ENCODE data around the gene TMEM167B. TPM values are rescaled to one million over a fixed set of nuclear protein-coding genes. Genes with fewer than 3 reads are reported as not detected.

The TMEM167B gene
- total and polyA plus RNA-seq, 2 donors (not counting 1 experiment from before 2014, with no cell fraction given), result 12.0 to 40.9 TPM

GRCh38 chr1:109107785-109108184, 17.2 kb downstream of the TMEM167B start:
- intact Hi-C loops (cut with micrococcal nuclease), result no loop called here
- no peak overlapping the region for H3K4me2 ChIP-seq (replicated peaks; ENCODE audit: low read depth, low read length, poor library complexity, severe bottlenecking)
- peaks cover 7% of the 10 kb centered on the region for H3K4me1 Mint-ChIP-seq
- no peaks in the 10 kb centered on the region for H4K20me1 ChIP-seq (ENCODE audit: control insufficient read depth, insufficient read depth, low read length, poor library complexity, severe bottlenecking)
- H3K27ac ChIP-seq (ENCODE audit: low read length in 2 of 2), result no peak overlapping the region
- no peaks in the 10 kb centered on the region for H3K9me3 Mint-ChIP-seq (ENCODE audit: insufficient read depth)
- peaks cover 7% of the 10 kb centered on the region in 2 donors for H3K4me1 ChIP-seq (ENCODE audit: control insufficient read depth in 2 of 2, insufficient read depth in 2 of 2, low read length in 2 of 2)
- ATAC-seq (ENCODE audit: low read depth), result no peak
- DNase-seq, result no peak
- H3K4me3 ChIP-seq (ENCODE audit: control extremely low read depth in 1 of 5, extremely low read depth in 1 of 5, insufficient read depth in 1 of 5, low read depth in 2 of 5, low read length in 4 of 5), result no peak overlapping the region
- H3K9ac ChIP-seq (ENCODE audit: low read length), result no peak overlapping the region
- no peaks in the 10 kb centered on the region for H3K9me3 ChIP-seq (ENCODE audit: control extremely low read depth in 1 of 3, control insufficient read depth in 2 of 3, insufficient read depth in 1 of 3, low read length in 2 of 3)
- H3K4me3 Mint-ChIP-seq, result no peak overlapping the region
- H3K79me2 ChIP-seq (ENCODE audit: control insufficient read depth, insufficient read depth, low read length), result peaks cover 22% of the 10 kb centered on the region
- H2AFZ ChIP-seq (ENCODE audit: insufficient read depth, low read depth, low read length, poor library complexity, severe bottlenecking), result no peak overlapping the region
- no peaks in the 10 kb centered on the region for H3K36me3 ChIP-seq (replicated peaks in 1 of 2; ENCODE audit: control extremely low read depth in 1 of 2, control insufficient read depth in 1 of 2, extremely low read depth in 1 of 2, insufficient read depth in 2 of 2, low read length in 1 of 2)
- WGBS (ENCODE audit: insufficient coverage), result 92% methylated on average over 5 of the region's 7 CpGs
- CTCF ChIA-PET, result interaction anchor here (0.6 kb wide), 1 partner anchor 8 kb away, joined by 5 read pairs; no protein-coding TSS in a partner anchor
- no peaks in the 10 kb centered on the region for H3K27me3 ChIP-seq (replicated peaks in 1 of 4; ENCODE audit: control extremely low read depth in 1 of 4, control insufficient read depth in 3 of 4, insufficient read depth in 4 of 4, low read length in 3 of 4)
- H3K27me3 Mint-ChIP-seq, result no peaks in the 10 kb centered on the region
- no peak for TF ChIP-seq EZH2 (IDR thresholded peaks at IDR 0.05; ENCODE audit: borderline replicate concordance, insufficient read depth, low read depth, low read length, poor library complexity, severe bottlenecking)
- no peak for TF ChIP-seq CTCF (IDR thresholded peaks at IDR 0.05)
- no peak overlapping the region for H3K27ac Mint-ChIP-seq
- POLR2A ChIA-PET, result no interaction called here

GRCh38 chr1:109109906-109110305, 19.3 kb downstream of the TMEM167B start:
- peaks cover 11% of the 10 kb centered on the region for H3K27me3 Mint-ChIP-seq
- no peak for DNase-seq
- ATAC-seq (ENCODE audit: low read depth), result no peak
- H4K20me1 ChIP-seq (ENCODE audit: control insufficient read depth, insufficient read depth, low read length, poor library complexity, severe bottlenecking), result no peaks in the 10 kb centered on the region
- H2AFZ ChIP-seq (ENCODE audit: insufficient read depth, low read depth, low read length, poor library complexity, severe bottlenecking), result no peak overlapping the region
- H3K27ac Mint-ChIP-seq, result no peak overlapping the region
- no peaks in the 10 kb centered on the region for H3K9me3 Mint-ChIP-seq (ENCODE audit: insufficient read depth)
- H3K4me1 Mint-ChIP-seq, result peaks cover 27% of the 10 kb centered on the region
- ChIA-PET POLR2A (interaction anchor here (4.8 kb wide), 1 partner anchor 9 kb away, joined by 27 read pairs; no protein-coding TSS in a partner anchor), CTCF (interaction anchor here (1.1 to 5.7 kb wide), 3 partner anchors 10 to 103 kb away, joined by 3 to 64 read pairs (median 19); partner anchors contain the start of gene SARS1)
- TF ChIP-seq EZH2 (IDR thresholded peaks at IDR 0.05; ENCODE audit: borderline replicate concordance, insufficient read depth, low read depth, low read length, poor library complexity, severe bottlenecking) (no peak), CTCF (IDR thresholded peaks at IDR 0.05) (no peak)
- peaks cover 0 to 9% (median 7%) of the 10 kb centered on the region in 4 experiments for H3K27me3 ChIP-seq (replicated peaks in 1 of 4; ENCODE audit: control extremely low read depth in 1 of 4, control insufficient read depth in 3 of 4, insufficient read depth in 4 of 4, low read length in 3 of 4)
- H3K9me3 ChIP-seq (ENCODE audit: control extremely low read depth in 1 of 3, control insufficient read depth in 2 of 3, insufficient read depth in 1 of 3, low read length in 2 of 3), result peaks cover 0 to 6% (median 0%) of the 10 kb centered on the region in 3 donors
- H3K36me3 ChIP-seq (replicated peaks in 1 of 2; ENCODE audit: control extremely low read depth in 1 of 2, control insufficient read depth in 1 of 2, extremely low read depth in 1 of 2, insufficient read depth in 2 of 2, low read length in 1 of 2), result no peaks in the 10 kb centered on the region
- no peak overlapping the region for H3K4me3 Mint-ChIP-seq
- H3K4me1 ChIP-seq (ENCODE audit: control insufficient read depth in 2 of 2, insufficient read depth in 2 of 2, low read length in 2 of 2), result peaks cover 25 to 26% of the 10 kb centered on the region in 2 donors
- intact Hi-C loops (cut with micrococcal nuclease), result loop anchor here (5.0 kb wide), 4 partner anchors 82 to 553 kb away; partner anchors contain the start of genes SORT1 and STXBP3
- peaks cover 15% of the 10 kb centered on the region for H3K79me2 ChIP-seq (ENCODE audit: control insufficient read depth, insufficient read depth, low read length)
- H3K9ac ChIP-seq (ENCODE audit: low read length), result no peak overlapping the region
- no peak overlapping the region for H3K4me2 ChIP-seq (replicated peaks; ENCODE audit: low read depth, low read length, poor library complexity, severe bottlenecking)
- H3K27ac ChIP-seq (ENCODE audit: low read length in 2 of 2), result no peak overlapping the region
- WGBS (ENCODE audit: insufficient coverage), result 68% methylated on average over 3 of the region's 3 CpGs
- no peak overlapping the region for H3K4me3 ChIP-seq (ENCODE audit: control extremely low read depth in 1 of 5, extremely low read depth in 1 of 5, insufficient read depth in 1 of 5, low read depth in 2 of 5, low read length in 4 of 5)
